Thyroid gland (tissue), 4 donors: Measurements from ENCODE around the gene GALNT15. TPM values are rescaled to one million over a fixed set of nuclear protein-coding genes. Genes with fewer than 3 reads are reported as not detected.

Experiments used
- DNase-seq, 2 donors: peaks; one replicate each; pipeline ENCODE4 v3.0.0-alpha.2; 2019
- H3K27ac ChIP-seq, 3 donors: fragments of 200-600 bp; sonication (generic); 1 replicate in 2 of 3; 2 replicates in 1 of 3; pipeline ENCODE4 v1.5.1; 2016 to 2019; ENCODE audit warnings: mild to moderate bottlenecking in 1 of 3, moderate library complexity in 1 of 3
- H3K27me3 ChIP-seq: fragments of 200-600 bp; sonication (generic); one replicate; pipeline ENCODE4 v1.5.1; 2019
- H3K36me3 ChIP-seq, 2 donors: fragments of 200-600 bp; sonication (generic); one replicate each; pipeline ENCODE4 v1.5.1; 2016 to 2019
- H3K4me1 ChIP-seq, 2 donors: fragments of 200-600 bp; sonication (generic); one replicate each; pipeline ENCODE4 v1.5.1; 2017 to 2019
- H3K4me3 ChIP-seq, 3 donors: fragments of 200-600 bp; sonication (generic); replicated peaks in 1 of 3; 1 replicate in 2 of 3; 2 replicates in 1 of 3; pipeline ENCODE4 v1.5.1; 2016; ENCODE audit warnings: mild to moderate bottlenecking in 1 of 3
- H3K9me3 ChIP-seq: fragments of 200-600 bp; sonication (generic); one replicate; pipeline ENCODE4 v1.5.1; 2017
- CTCF ChIP-seq, 6 experiments: fragments of 200-600 bp in 3 of 6; fragments of 450-650 bp in 3 of 6; sonication (generic) in 3 of 6; IDR thresholded peaks; one replicate each; pipeline ENCODE4 v1.5.1; 2016 to 2019; ENCODE audit warnings: antibody characterized with exemption in 6 of 6, mild to moderate bottlenecking in 2 of 6, inconsistent platforms in 1 of 6, moderate library complexity in 1 of 6
- POLR2A ChIP-seq, 2 donors: fragments of 450-650 bp; IDR thresholded peaks; one replicate each; pipeline ENCODE4 v1.6.1; 2017; ENCODE audit warnings: antibody characterized with exemption in 2 of 2, mild to moderate bottlenecking in 2 of 2, moderate library complexity in 1 of 2
- WGBS, 2 donors: methylation state at CpG; one replicate each; pipeline ENCODE4 v1.1.5; 2017; 5-methylcytosine and 5-hydroxymethylcytosine counted together
- intact Hi-C: fragments of 100-400 bp; cut with DNase I; formaldehyde crosslinking; loops from one replicate; pipeline ENCODE4 v1.15.1; 2023
- total RNA-seq, 4 donors: library from RNA; depleted of rRNA; stranded (reverse); fragments of >200 nt; gene quantifications; one replicate each; pipeline ENCODE4 v1.2.3, GENCODE V29; 2016

GALNT15 gene
- total RNA-seq, 4 donors from 2014 or later, result 21.3 to 226 (median 49.4) TPM

- Histone ChIP-seq H3K36me3 (no peaks in the 10 kb centered on the region), H3K27ac (peak overlapping the region in 2 of 3 donors; percentile 8 to 35), H3K4me3 (no peak overlapping the region), H3K27me3 (no peaks in the 10 kb centered on the region), H3K4me1 (peaks cover 11 to 30% of the 10 kb centered on the region in 2 donors), H3K9me3 (no peaks in the 10 kb centered on the region)
- TF ChIP-seq CTCF (IDR thresholded peaks at IDR 0.05) (no peak), POLR2A (IDR thresholded peaks at IDR 0.05) (no peak)
- no peak for DNase-seq
- WGBS, 2 donors, result 13 to 45% methylated on average over 3 of the region's 3 CpGs
- intact Hi-C loops, result no loop called here
Observed at GRCh38 chr3:16132928-16133327, 41.6 kb upstream of the GALNT15 start.

DNA sequence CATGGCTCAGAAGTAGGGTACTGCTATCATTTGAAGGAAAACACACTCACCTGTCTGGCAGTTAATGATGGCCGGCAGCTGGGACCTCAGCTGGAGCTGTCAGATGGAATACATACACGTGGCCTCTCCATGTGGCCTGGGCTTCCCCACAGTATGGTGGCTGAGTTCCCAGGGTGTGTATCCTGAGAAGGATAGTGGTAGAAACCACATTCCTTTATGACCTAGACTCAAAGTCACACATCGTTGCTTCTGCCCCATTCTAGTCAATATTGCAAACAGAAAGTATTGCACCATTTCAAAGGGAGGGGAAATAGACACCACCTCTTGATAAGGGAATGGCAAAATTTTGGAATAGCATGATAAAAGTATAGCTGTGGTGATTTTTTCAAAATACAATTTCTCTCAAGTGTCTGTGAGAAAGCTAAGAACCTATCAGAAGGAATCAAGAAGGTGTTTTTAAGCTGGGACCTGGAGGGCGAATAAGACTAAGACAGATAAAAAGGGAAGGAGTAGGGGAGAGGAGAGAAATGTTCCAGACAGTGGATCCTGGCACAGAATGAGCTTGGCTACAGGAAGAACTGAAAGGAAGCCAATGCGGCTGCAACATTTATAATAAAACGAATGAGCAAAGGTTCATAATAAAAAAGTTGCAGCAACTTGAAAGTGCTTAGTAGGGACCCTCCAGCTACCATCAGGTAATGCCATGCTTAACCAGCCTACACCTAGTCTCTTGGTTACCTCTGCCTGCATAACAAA is 40.1 kb upstream of the GALNT15 start:
- H3K27ac ChIP-seq, result no peak overlapping the region
- TF ChIP-seq CTCF (IDR thresholded peaks at IDR 0.05) (no peak), POLR2A (IDR thresholded peaks at IDR 0.05) (no peak)

DNA sequence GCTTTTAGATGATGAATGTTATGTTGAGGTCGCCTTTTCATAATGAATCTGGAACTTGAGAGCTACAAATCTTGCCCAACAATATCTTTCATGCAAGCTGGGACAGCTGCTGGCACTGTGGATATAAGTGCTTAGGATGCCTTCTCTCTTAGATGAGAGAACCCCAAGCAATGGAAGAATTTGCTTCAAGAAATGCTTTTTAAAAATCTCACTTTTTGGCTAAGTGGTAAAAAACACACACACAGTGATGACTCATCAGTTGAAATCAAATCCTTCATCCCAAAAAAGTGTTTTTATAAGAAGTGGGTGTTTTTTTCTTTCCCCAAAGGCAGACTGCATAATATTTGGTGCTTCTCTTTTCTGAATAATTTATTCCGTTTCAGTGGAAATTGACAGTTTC is 38.4 kb upstream of the GALNT15 start:
- H3K9me3 ChIP-seq, result no peaks in the 10 kb centered on the region
- H3K27ac ChIP-seq, result peak overlapping the region in 2 of 3 donors; percentile 40 to 45
- intact Hi-C loops, result no loop called here
- DNase-seq, result no peak
- WGBS, 2 donors, result 75 to 77% methylated on average over 2 of the region's 2 CpGs
- peaks cover 17 to 28% of the 10 kb centered on the region in 2 donors for H3K4me1 ChIP-seq
- H3K27me3 ChIP-seq, result no peaks in the 10 kb centered on the region
- H3K36me3 ChIP-seq, result no peaks in the 10 kb centered on the region
- no peak for TF ChIP-seq POLR2A (IDR thresholded peaks at IDR 0.05)
- no peak for TF ChIP-seq CTCF (IDR thresholded peaks at IDR 0.05)
- H3K4me3 ChIP-seq, result no peak overlapping the region

More for the DNA sequence above, 40.1 kb upstream of the GALNT15 start:
- H3K27me3 ChIP-seq, result no peaks in the 10 kb centered on the region
- peaks cover 11 to 30% of the 10 kb centered on the region in 2 donors for H3K4me1 ChIP-seq
- no peaks in the 10 kb centered on the region for H3K9me3 ChIP-seq
- intact Hi-C loops, result no loop called here
- DNase-seq, result no peak
- H3K36me3 ChIP-seq, result no peaks in the 10 kb centered on the region
- WGBS, 2 donors, result 77 to 78% methylated on average over 6 of the region's 6 CpGs
- H3K4me3 ChIP-seq, result no peak overlapping the region

DNA sequence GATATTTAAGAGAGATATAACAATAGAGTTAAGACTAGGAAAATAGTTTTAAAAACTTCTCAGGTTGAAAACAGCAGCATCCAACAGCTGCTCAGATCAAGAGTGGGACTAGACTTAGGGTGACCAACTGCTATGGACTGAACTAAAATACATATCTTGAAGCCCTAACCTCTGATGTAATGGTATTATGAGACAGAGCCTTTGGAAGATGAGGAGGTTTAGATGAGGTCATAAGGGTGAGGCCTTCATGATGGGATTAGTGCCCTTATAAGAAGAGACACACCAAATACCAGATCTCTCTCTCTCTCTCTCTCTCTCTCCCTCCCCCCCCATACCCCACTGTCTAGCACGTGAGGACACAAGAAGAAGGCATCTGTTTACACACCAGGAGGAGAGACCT is 37.4 kb upstream of the GALNT15 start:
- Histone ChIP-seq H3K4me3 (no peak overlapping the region), H3K9me3 (no peaks in the 10 kb centered on the region), H3K27me3 (no peaks in the 10 kb centered on the region), H3K36me3 (no peaks in the 10 kb centered on the region), H3K4me1 (peaks cover 18 to 29% of the 10 kb centered on the region in 2 donors), H3K27ac (peak overlapping the region in 2 of 3 donors; percentile 7 to 45)
- intact Hi-C loops, result no loop called here
- DNase-seq, result no peak
- no peak for TF ChIP-seq POLR2A (IDR thresholded peaks at IDR 0.05)
- TF ChIP-seq CTCF (IDR thresholded peaks at IDR 0.05), result no peak
- WGBS, 2 donors, result 92 to 100% methylated on average over 1 of the region's 1 CpG

DNA sequence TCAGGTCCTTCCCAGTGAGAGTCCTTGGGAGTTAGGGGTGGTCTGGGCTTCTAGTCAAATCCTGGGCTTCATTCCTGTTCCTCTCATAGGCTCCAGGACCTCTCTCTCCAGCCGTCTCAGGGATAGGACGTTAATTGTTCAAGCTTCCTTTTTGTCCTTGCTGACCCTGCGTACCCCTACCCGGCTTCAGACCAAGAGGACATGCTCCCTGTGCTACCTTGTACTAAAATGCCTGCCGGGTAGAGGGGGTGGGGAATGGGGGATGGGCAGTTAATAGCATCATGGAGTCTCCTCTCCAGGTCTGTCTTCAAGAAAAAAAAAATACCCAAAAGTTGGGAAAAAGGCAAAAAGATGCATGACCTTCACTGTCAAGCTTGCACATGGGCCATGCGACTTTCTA is 36.5 kb upstream of the GALNT15 start:
- H3K27ac ChIP-seq, result peak overlapping the region in 2 of 3 donors; percentile 7 to 45
- intact Hi-C loops, result no loop called here
- no peak for TF ChIP-seq POLR2A (IDR thresholded peaks at IDR 0.05)

More for the DNA sequence above, 36.5 kb upstream of the GALNT15 start:
- no peak for DNase-seq
- Histone ChIP-seq H3K4me1 (peaks cover 15 to 20% of the 10 kb centered on the region in 2 donors), H3K36me3 (no peaks in the 10 kb centered on the region), H3K4me3 (no peak overlapping the region), H3K9me3 (no peaks in the 10 kb centered on the region), H3K27me3 (no peaks in the 10 kb centered on the region)
- 98% methylated on average over 6 of the region's 6 CpGs for WGBS, 2 donors
